Thyroid gland (tissue), 4 donors: ENCODE measurements around the gene S1PR1.

Experiments
- CTCF ChIP-seq, 6 experiments: fragments of 200-600 bp in 3 of 6; fragments of 450-650 bp in 3 of 6; sonication (generic) in 3 of 6; IDR thresholded peaks; one replicate each; pipeline ENCODE4 v1.5.1; 2016 to 2019; ENCODE audit warnings: antibody characterized with exemption in 6 of 6, mild to moderate bottlenecking in 2 of 6, inconsistent platforms in 1 of 6, moderate library complexity in 1 of 6
- POLR2A ChIP-seq, 2 donors: fragments of 450-650 bp; IDR thresholded peaks; one replicate each; pipeline ENCODE4 v1.6.1; 2017; ENCODE audit warnings: antibody characterized with exemption in 2 of 2, mild to moderate bottlenecking in 2 of 2, moderate library complexity in 1 of 2

GRCh38 chr1:101262060-101262459, 25.2 kb downstream of the S1PR1 start:
- TF ChIP-seq CTCF (IDR thresholded peaks at IDR 0.05) (no peak), POLR2A (IDR thresholded peaks at IDR 0.05) (no peak)
